Glomerular visceral epithelial cell (primary cell): ENCODE data around the gene OGFOD3.
A peak's percentile ranks its signal among the peaks of the same experiment; 100 is the strongest.
"Not testable (repeated sequence)": the region's sequence is repeated elsewhere in the genome, so short reads cannot be mapped to it uniquely, and the experiment has no call there.

Experiments
- DNase-seq: peaks from one replicate; pipeline ENCODE4 v3.0.0-alpha.2; 2016; ENCODE audit errors: extremely low spot score

Gene OGFOD3

GRCh38 chr17:82373072-82373452, 45.3 kb downstream of the OGFOD3 start:
- DNase-seq: not testable (repeated sequence)

DNA sequence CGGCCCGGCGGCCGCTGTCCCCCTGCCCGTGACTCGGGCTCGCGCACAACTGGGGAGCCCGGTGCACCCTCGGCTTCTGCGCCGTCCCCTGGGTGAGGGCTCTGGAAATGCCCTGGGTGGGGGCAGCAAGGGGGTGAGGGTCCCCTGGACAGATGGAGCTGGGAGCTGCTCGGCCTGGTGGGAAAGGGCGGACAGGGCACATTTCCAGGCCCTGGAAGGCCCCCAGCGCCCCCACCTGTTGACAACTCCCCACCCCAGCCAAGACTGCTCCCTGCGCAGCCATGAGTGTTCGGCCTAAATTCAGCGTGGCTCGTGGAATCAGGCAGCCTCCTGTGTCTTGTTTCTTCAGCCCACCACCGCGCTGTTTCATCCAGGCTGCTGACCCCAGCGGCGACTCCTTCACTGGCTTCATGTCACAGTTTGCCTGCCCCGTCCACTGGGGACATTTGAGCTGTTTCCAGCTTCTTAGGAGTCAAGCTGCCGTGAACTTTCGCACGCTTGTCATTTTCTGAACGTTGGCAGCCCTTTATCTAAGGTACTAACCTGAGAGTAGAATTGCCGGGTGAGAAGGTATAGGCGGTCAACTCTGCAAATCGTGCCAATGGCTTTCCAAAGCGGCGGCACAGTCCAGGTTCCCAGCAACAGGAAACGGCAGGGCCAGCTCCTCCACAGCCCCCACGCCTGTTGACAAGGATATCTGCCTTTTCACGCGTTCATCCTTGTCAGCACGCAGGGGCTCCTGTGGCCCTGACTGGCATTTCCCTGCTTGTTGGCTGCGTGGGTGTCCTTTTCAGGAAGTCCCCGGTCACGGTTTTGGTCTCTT, 45.9 kb downstream of the OGFOD3 start:
- no peak for DNase-seq

- DNase-seq: no peak
Observed at GRCh38 chr17:82371333-82372248, 46.8 kb downstream of the OGFOD3 start, which contains the start of gene UTS2R. Gene UTS2R (plus strand): TSS chr17:82371765. CDS start chr17:82374325, 2,560 bp downstream.

DNA sequence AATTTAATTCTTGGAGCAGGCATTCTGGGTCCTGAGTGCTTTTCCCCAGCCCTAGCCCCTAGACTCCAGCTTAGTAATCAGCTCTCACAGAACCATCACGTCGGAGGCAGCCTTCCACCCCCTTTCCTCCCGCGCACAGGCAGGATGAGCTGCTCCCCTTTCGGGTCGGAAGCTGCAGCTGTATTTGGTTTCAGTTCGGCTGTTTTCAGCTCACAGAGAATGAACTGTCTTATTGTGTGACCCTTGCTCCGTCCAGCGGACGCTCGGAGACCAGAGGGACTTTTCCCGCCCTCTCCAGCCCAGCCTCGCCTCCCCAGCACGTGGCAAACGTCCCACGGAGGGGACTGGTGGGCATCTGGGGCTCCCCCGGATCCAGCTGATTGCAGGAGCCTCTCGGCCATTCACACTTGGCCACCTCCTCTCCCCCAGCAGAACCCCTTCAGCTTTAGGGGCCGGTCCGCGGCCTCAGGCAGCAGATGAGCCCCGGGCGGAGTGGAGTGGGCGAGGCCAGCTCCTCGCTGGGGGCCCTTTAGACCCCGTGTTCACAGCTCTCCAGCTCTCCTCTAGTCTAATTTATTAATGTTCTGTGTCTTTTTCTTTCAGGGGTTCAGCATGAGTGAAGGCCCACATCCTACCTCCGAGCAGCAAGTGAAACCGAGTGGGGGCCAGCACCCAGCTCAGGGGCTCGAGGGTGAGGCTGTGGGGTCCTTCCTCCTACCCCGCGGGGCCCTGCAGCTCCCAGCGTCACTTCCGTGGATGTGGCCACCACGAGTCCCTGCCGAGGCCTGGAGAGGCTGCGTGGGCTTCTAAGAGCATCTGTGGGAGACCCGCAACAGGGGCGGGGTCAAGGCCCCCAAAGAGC, 47.7 kb downstream of the OGFOD3 start:
- DNase-seq: no peak

- DNase-seq: no peak
Observed at GRCh38 chr17:82369211-82369610, 49.2 kb downstream of the OGFOD3 start.

DNA sequence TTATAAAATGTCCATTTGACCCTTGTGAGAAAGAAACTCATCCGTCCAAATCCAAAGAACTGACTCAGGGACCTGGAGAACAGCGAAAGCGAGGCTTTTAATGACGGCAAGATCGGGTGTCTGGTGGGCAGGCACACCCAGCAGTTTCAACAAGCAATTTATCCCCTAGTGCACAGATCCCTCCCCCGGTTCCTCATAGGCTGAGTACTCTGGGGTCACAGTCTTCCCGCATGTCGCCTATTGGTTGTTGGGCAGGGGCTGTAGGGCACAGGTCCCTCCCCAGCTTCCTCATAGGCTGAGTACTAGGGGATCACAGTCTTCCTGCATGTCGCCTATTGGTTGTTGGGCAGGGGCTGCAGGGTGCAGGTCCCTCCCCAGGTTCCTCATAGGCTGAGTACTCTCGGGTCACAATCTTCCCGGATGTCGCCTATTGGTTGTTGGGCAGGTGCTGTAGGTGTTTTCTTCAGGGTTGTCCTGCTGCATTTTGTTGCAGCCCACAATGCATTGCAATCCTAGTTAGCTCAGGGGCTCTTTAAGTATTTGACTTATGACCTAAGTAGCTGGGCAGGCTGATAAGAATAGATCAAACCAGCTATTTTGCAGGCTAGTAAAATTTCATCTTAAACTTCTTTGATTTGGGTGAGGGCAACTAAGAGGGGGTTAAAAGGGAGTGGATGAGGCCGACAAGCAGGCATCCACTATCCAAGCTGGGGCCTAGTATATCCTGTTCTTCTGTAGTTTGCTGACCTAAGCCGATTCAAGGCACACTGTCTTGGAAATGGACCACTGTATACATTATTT, 50.5 kb downstream of the OGFOD3 start:
- no peak for DNase-seq

- no peak for DNase-seq
Observed at GRCh38 chr17:82366749-82367148, 51.6 kb downstream of the OGFOD3 start.

GRCh38 chr17:82365606-82366295, 52.6 kb downstream of the OGFOD3 start:
- DNase-seq: no peak

DNA sequence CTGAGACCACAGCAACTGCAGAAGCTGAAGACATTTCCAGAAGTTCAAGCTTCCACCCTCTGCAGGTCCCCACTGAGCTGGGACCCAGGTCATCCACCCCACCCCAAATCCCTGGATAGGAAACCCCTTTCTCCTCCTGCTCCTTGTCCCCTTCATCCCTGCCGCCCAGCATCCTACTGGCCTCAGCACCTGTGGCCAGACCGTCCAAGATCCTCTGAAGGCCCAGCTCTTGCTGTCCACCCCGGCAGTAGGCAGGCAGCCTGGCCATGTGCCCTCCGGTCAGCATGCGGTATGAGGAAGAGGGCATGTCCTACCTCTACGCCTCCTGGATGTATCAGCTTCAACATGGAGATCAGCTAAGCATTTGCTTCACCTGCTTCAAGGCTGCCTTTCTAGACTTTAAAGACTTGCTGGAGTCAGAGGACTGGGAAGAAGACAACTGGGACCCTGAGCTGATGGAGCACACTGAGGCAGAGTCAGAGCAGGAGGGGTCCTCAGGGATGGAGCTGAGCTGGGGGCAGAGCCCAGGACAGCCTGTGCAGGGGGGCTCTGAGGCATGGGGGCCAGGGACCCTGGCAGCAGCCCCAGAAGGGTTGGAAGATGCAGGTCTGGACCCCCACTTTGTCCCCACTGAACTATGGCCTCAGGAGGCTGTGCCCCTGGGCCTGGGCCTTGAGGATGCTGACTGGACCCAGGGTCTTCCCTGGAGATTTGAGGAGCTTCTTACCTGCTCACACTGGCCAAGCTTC, 56.3 kb downstream of the OGFOD3 start:
- no peak for DNase-seq

DNA sequence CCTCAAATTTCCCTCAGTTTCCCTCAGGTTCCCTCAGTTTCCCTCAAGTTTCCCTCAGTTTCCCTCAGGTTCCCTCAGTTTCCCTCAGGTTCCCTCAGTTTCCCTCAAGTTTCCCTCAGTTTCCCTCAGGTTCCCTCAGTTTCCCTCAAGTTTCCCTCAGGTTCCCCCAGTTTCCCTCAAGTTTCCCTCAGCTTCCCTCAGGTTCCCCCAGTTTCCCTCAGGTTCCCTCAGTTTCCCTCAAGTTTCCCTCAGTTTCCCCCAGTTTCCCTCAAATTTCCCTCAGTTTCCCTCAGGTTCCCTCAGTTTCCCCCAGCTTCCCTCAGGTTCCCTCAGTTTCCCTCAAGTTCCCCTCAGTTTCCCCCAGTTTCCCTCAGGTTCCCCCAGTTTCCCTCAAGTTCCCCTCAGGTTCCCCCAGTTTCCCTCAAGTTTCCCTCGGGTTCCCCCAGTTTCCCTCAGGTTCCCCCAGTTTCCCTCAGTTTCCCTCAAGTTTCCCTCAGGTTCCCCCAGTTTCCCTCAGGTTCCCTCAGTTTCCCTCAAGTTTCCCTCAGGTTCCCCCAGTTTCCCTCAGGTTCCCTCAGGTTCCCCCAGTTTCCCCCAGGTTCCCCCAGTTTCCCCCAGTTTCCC, 58.8 kb downstream of the OGFOD3 start:
- DNase-seq: not testable (repeated sequence)

DNA sequence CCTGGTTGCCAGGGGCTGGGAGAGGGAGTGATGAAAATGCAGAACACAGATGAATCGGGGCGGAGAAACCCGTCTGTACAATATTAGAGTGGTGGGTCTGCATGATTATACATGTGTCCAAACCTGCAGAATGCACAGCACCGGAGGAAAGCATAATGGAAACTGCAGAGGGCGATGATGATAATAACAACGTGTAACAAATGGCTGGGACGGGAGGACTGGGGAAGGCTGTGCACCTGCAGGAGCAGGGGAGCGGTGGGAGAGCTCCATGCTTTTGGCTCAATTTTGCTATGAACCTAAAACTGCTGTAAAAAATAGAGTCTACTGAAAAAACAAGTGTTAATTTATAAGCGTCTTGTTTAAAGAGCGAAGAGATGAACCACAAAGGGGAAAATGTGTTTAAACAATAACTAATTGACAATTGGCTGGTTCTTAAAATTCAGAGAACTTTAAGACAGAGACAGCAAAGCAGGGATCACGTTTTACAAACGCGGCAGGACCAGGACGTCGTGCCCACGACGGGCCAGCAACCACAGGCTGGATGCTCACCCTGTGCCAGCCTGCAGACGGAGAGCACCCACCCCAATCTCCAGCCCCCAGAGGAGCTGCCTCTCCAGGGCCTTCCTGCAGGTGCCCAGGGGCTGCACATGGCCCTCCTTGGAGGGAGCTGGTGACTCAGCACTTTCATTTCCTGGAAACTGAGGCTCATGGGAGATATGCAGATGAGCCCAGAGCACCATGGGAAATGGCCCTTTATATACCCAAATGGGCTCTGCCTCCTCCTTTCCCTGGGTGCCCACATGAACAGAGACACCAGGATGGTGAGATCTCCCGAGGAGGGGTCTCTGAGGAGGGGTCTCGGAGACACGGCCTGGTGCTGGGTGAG, 59.7 kb downstream of the OGFOD3 start, which contains the start of gene TEX19:
TSS of gene TEX19 (plus strand) at position 783 of the 886 bp plus-strand sequence. CDS start 2,904 bp downstream, outside the sequence.
- no peak for DNase-seq

DNA sequence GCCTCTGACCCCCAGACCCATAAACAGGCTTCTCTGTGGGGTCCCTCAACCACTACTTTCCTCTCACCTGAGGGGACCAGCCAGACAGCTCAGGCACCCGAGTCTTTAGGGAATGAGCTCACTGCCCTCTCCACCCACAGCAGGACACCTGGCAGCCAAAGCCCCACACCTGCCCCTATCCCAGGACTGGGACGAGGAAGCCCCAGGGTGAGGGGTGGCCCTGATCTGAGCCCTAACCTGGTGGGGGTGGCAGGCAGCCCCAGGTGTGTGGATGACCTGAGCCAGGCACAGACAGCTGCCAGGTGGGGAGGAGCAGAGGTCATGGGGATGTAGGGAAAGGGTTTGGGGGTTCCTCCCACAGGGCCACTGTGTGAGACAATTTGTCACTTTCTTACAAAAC, 61.0 kb downstream of the OGFOD3 start:
- no peak for DNase-seq

- no peak for DNase-seq
Observed at GRCh38 chr17:82356845-82357355, 61.5 kb downstream of the OGFOD3 start.

GRCh38 chr17:82355770-82356427, 62.5 kb downstream of the OGFOD3 start:
- peak; percentile 80 for DNase-seq

GRCh38 chr17:82354804-82355308, 63.5 kb downstream of the OGFOD3 start:
- DNase-seq: no peak

GRCh38 chr17:82353484-82353883, 64.9 kb downstream of the OGFOD3 start:
- DNase-seq: no peak
